ENCODE data around the gene GABARAP.

DNA sequence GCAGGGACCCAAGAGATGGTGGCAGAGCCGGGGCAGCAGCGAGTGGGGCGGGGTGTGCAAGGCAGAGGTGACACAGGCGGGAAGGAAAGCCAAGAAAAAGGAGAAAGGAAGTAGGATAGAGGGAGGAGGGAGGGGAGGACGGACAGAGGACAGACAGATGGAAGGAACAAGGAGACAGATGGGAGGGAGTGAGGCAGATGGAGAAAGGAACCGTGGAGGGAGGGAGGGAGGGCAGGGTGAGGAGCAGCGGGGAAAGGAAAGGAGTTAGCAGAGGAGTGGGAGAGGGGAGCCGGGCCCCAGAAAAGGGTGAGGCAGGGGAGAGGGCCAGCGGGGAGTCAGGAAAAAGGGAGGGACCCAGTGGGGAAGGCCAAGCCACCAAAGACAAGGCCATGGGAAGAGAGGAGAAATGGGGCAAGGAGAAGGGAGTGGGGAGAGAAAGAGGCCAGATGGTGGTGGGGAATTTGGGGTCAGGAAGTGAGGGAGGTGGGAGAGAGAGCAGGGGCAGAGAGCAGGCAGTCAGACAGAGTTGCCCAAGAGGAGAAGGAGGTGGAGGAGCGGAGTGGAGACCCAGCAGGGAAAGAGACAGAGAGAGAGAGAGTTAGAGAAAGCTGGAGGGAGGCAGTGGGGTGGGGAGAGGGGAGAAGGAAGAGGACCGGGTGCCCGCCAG is 49.8 kb downstream of the GABARAP start:
- TF ChIP-seq, protein P1, sequence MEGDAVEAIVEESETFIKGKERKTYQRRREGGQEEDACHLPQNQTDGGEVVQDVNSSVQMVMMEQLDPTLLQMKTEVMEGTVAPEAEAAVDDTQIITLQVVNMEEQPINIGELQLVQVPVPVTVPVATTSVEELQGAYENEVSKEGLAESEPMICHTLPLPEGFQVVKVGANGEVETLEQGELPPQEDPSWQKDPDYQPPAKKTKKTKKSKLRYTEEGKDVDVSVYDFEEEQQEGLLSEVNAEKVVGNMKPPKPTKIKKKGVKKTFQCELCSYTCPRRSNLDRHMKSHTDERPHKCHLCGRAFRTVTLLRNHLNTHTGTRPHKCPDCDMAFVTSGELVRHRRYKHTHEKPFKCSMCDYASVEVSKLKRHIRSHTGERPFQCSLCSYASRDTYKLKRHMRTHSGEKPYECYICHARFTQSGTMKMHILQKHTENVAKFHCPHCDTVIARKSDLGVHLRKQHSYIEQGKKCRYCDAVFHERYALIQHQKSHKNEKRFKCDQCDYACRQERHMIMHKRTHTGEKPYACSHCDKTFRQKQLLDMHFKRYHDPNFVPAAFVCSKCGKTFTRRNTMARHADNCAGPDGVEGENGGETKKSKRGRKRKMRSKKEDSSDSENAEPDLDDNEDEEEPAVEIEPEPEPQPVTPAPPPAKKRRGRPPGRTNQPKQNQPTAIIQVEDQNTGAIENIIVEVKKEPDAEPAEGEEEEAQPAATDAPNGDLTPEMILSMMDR (IDR thresholded peaks at IDR 0.05) = no peak
- no peak for TF ChIP-seq POLR2A (IDR thresholded peaks at IDR 0.05)
